ENCODE results near the gene DHX40. TPM values are rescaled to one million over a fixed set of nuclear protein-coding genes. Genes with fewer than 3 reads are reported as not detected.
"Not testable (repeated sequence)": the region's sequence is repeated elsewhere in the genome, so short reads cannot be mapped to it uniquely, and the experiment has no call there.

DHX40 gene
- total RNA-seq, 1 donor from 2014 or later: 4.8 TPM

GRCh38 chr17:59550703-59551102 lies 14.7 kb upstream of the DHX40 start:
- TF ChIP-seq CTCF (IDR thresholded peaks at IDR 0.05): no peak
- intact Hi-C loops (cut with DNase I): no loop called here
- Histone ChIP-seq H3K27me3 (no peaks in the 10 kb centered on the region), H3K4me1 (no peaks in the 10 kb centered on the region), H3K4me3 (no peak overlapping the region), H3K9me3 (no peaks in the 10 kb centered on the region), H3K36me3 (no peaks in the 10 kb centered on the region), H3K27ac (no peak overlapping the region)
- DNase-seq (ENCODE audit: low spot score in 2 of 2): no peak

GRCh38 chr17:59558039-59558438 lies 7.4 kb upstream of the DHX40 start:
- TF ChIP-seq CTCF (IDR thresholded peaks at IDR 0.05): no peak
- no peaks in the 10 kb centered on the region for H3K27me3 ChIP-seq
- intact Hi-C loops (cut with DNase I): no loop called here
- H3K9me3 ChIP-seq: no peaks in the 10 kb centered on the region
- no peak overlapping the region for H3K27ac ChIP-seq
- H3K36me3 ChIP-seq: no peaks in the 10 kb centered on the region
- no peaks in the 10 kb centered on the region for H3K4me1 ChIP-seq
- no peak for DNase-seq (ENCODE audit: low spot score in 2 of 2)
- no peak overlapping the region for H3K4me3 ChIP-seq

- H3K4me1 ChIP-seq: no peaks in the 10 kb centered on the region
Observed at GRCh38 chr17:59558953-59559352, 6.5 kb upstream of the DHX40 start.

GRCh38 chr17:59561042-59561441 lies 4.4 kb upstream of the DHX40 start:
- Histone ChIP-seq H3K27me3 (no peaks in the 10 kb centered on the region), H3K4me3 (no peak overlapping the region), H3K36me3 (no peaks in the 10 kb centered on the region), H3K4me1 (peaks cover 0 to 4% of the 10 kb centered on the region in 2 donors), H3K9me3 (no peaks in the 10 kb centered on the region), H3K27ac (no peak overlapping the region)
- no peak for TF ChIP-seq CTCF (IDR thresholded peaks at IDR 0.05)
- intact Hi-C loops (cut with DNase I): no loop called here
- DNase-seq (ENCODE audit: low spot score in 2 of 2): no peak

More at GRCh38 chr17:59558953-59559352, 6.5 kb upstream of the DHX40 start:
- intact Hi-C loops (cut with DNase I): no loop called here
- DNase-seq (ENCODE audit: low spot score in 2 of 2): no peak
- no peaks in the 10 kb centered on the region for H3K36me3 ChIP-seq
- no peaks in the 10 kb centered on the region for H3K9me3 ChIP-seq
- H3K4me3 ChIP-seq: no peak overlapping the region
- H3K27me3 ChIP-seq: no peaks in the 10 kb centered on the region
- peak in 1 of 3 experiments; percentile 25 for TF ChIP-seq CTCF (IDR thresholded peaks at IDR 0.05)
- no peak overlapping the region for H3K27ac ChIP-seq

- no peak for TF ChIP-seq CTCF (IDR thresholded peaks at IDR 0.05)
- peak; percentile 12 to 83 for DNase-seq (ENCODE audit: low spot score in 2 of 2)
- peak overlapping the region; percentile 57 to 100 for H3K4me3 ChIP-seq
- no peaks in the 10 kb centered on the region for H3K9me3 ChIP-seq
- peaks cover 0 to 8% of the 10 kb centered on the region in 2 donors for H3K4me1 ChIP-seq
- peaks cover 5 to 7% of the 10 kb centered on the region in 2 donors for H3K36me3 ChIP-seq
- peak overlapping the region; percentile 81 to 97 for H3K27ac ChIP-seq
- intact Hi-C loops (cut with DNase I): loop anchor here (2.0 to 5.0 kb wide), 4 partner anchors 51 to 255 kb away; partner anchors contain the start of genes CLTC and YPEL2
- H3K27me3 ChIP-seq: no peaks in the 10 kb centered on the region
Observed at GRCh38 chr17:59565959-59566324, 532 bp downstream of the DHX40 start.

GRCh38 chr17:59569151-59569550 lies 3.7 kb downstream of the DHX40 start:
- H3K4me1 ChIP-seq; H3K27ac ChIP-seq; H3K27me3 ChIP-seq; DNase-seq (ENCODE audit: low spot score in 2 of 2); H3K4me3 ChIP-seq; H3K9me3 ChIP-seq: not testable (repeated sequence)
- H3K36me3 ChIP-seq: peaks cover 16 to 20% of the 10 kb centered on the region in 2 donors
- intact Hi-C loops (cut with DNase I): loop anchor here (5.0 kb wide), 3 partner anchors 48 to 237 kb away; partner anchors contain the start of genes CLTC and YPEL2

All from ascending aorta (tissue), 2 donors.